SK-N-SH (cell line): Measurements from ENCODE around the gene ZFTA. TPM values are rescaled to one million over a fixed set of nuclear protein-coding genes. Genes with fewer than 3 reads are reported as not detected.

Experiments
- CTCF ChIA-PET: fragments of 300-600, 350-600 bp; formaldehyde crosslinking; extraction: SDS; loops from one replicate; lab custom pipeline; 2021; lab: Yijun Ruan, JAX
- POLR2A ChIA-PET: fragments of 350-600 bp; sonication (Branson Sonifier 250); formaldehyde crosslinking; extraction: SDS; loops from one replicate; lab custom pipeline; 2020; ENCODE audit warnings: antibody characterized with exemption, inconsistent platforms; lab: Yijun Ruan, JAX
- DNase-seq: peaks from one replicate; pipeline ENCODE4 v3.0.0; 2012
- H2AFZ ChIP-seq: fragments of 200-600 bp; sonication (generic); 2 replicates; pipeline ENCODE4 v1.8.1; 2016; ENCODE audit warnings: antibody characterized with exemption, mild to moderate bottlenecking, low read depth
- H3F3A ChIP-seq: fragments of 200-600 bp; sonication (generic); replicated peaks from 2 replicates; pipeline ENCODE3; 2016; ENCODE audit warnings: antibody characterized with exemption, mild to moderate bottlenecking; ENCODE audit not compliant: insufficient read depth
- H3K27ac ChIP-seq, 2 experiments: fragments of 200-500 bp in 1 of 2; fragments of 200-600 bp in 1 of 2; sonication (Bioruptor generic) in 1 of 2; sonication (generic), shearing (Covaris generic) in 1 of 2; 2 replicates each; pipeline versions ENCODE4 v1.5.1 to v1.6.1; 2014 to 2016; ENCODE audit warnings: low read depth in 2 of 2, inconsistent platforms in 1 of 2, low read length in 1 of 2, mild to moderate bottlenecking in 1 of 2, mixed read lengths in 1 of 2
- H3K27me3 ChIP-seq: fragments of 200-600 bp; sonication (generic), shearing (Covaris generic); 2 replicates; pipeline ENCODE4 v1.6.1; 2016; ENCODE audit warnings: mixed run types; ENCODE audit not compliant: insufficient read depth
- H3K36me3 ChIP-seq, 2 experiments: fragments of 200-500 bp in 1 of 2; fragments of 200-600 bp in 1 of 2; sonication (Bioruptor generic) in 1 of 2; sonication (generic) in 1 of 2; replicated peaks in 1 of 2; 2 replicates each; pipeline versions ENCODE3 to v1.5.1; 2014 to 2016; ENCODE audit warnings: low read length in 1 of 2, mild to moderate bottlenecking in 1 of 2; ENCODE audit not compliant: insufficient read depth in 2 of 2, control insufficient read depth in 1 of 2
- H3K4me1 ChIP-seq, 2 experiments: fragments of 200-500 bp in 1 of 2; fragments of 200-600 bp in 1 of 2; sonication (Bioruptor generic) in 1 of 2; sonication (generic), shearing (Covaris generic) in 1 of 2; 2 replicates each; pipeline versions ENCODE4 v1.5.1 to v1.6.1; 2014 to 2016; ENCODE audit warnings: low read depth in 1 of 2, low read length in 1 of 2, mixed run types in 1 of 2; ENCODE audit not compliant: insufficient read depth in 2 of 2, control insufficient read depth in 1 of 2
- H3K4me2 ChIP-seq: fragments of 200-600 bp; sonication (generic), shearing (Covaris generic); 2 replicates; pipeline ENCODE4 v1.6.1; 2017; ENCODE audit warnings: mixed run types
- H3K4me3 ChIP-seq, 2 experiments: fragments of 200-500 bp in 1 of 2; fragments of 200-600 bp in 1 of 2; sonication (Bioruptor generic) in 1 of 2; sonication (generic), shearing (Covaris generic) in 1 of 2; 2 replicates each; pipeline versions ENCODE4 v1.5.1 to v1.8.1; 2014 to 2016; ENCODE audit warnings: low read depth in 2 of 2, inconsistent platforms in 1 of 2, low read length in 1 of 2, mild to moderate bottlenecking in 1 of 2, mixed read lengths in 1 of 2, moderate library complexity in 1 of 2
- H3K79me2 ChIP-seq: fragments of 200-600 bp; sonication (generic); 2 replicates; pipeline ENCODE4 v1.8.1; 2017; ENCODE audit warnings: mild to moderate bottlenecking; ENCODE audit not compliant: insufficient read depth
- H3K9ac ChIP-seq: fragments of 200-600 bp; sonication (generic); 2 replicates; pipeline ENCODE4 v1.6.1; 2017; ENCODE audit warnings: mixed run types
- H3K9me2 ChIP-seq: fragments of 200-600 bp; sonication (generic); 2 replicates; pipeline ENCODE4 v1.6.1; 2017; ENCODE audit warnings: mixed run types
- H3K9me3 ChIP-seq: fragments of 200-600 bp; sonication (generic); 2 replicates; pipeline ENCODE4 v1.6.1; 2017; ENCODE audit warnings: mixed run types, mild to moderate bottlenecking, moderate library complexity
- H4K20me1 ChIP-seq: fragments of 200-600 bp; sonication (generic); 2 replicates; pipeline ENCODE4 v1.6.1; 2017; ENCODE audit warnings: mild to moderate bottlenecking, mixed run types; ENCODE audit not compliant: insufficient read depth
- CHD2 ChIP-seq: fragments of 150-350 bp; IDR thresholded peaks from 2 replicates; pipeline ENCODE4 v1.6.1; 2018; ENCODE audit warnings: low read length; ENCODE audit not compliant: partially characterized antibody
- EZH2phosphoT487 ChIP-seq: fragments of 200-600 bp; sonication (generic); IDR thresholded peaks from 2 replicates; pipeline ENCODE4 v1.6.1; 2017; ENCODE audit warnings: low read depth, mixed run types, mild to moderate bottlenecking, antibody characterized with exemption, moderate library complexity, borderline replicate concordance
- FOSL2 ChIP-seq: IDR thresholded peaks from 2 replicates; pipeline ENCODE4 v1.4.0; 2012; ENCODE audit warnings: low read depth, mild to moderate bottlenecking, moderate library complexity, borderline replicate concordance
- FOXJ3 ChIP-seq: sonication (generic); formaldehyde crosslinking; IDR thresholded peaks from 2 replicates; pipeline ENCODE4 v1.5.1; 2020; ENCODE audit warnings: mild to moderate bottlenecking, missing genetic modification reagents
- FOXM1 ChIP-seq: IDR thresholded peaks from 2 replicates; pipeline ENCODE4 v1.4.0; 2012; ENCODE audit warnings: low read depth, mild to moderate bottlenecking
- GABPA ChIP-seq: IDR thresholded peaks from 2 replicates; pipeline ENCODE4 v1.4.0; 2012; ENCODE audit warnings: low read depth, mild to moderate bottlenecking
- GATA2 ChIP-seq: sonication (generic); formaldehyde crosslinking; IDR thresholded peaks from 2 replicates; pipeline ENCODE4 v1.5.0; 2020; ENCODE audit warnings: mild to moderate bottlenecking, missing genetic modification reagents
- MEF2A ChIP-seq: IDR thresholded peaks from 2 replicates; pipeline ENCODE4 v1.4.0; 2012; ENCODE audit warnings: low read depth, borderline replicate concordance
- NFIC ChIP-seq: IDR thresholded peaks from 2 replicates; pipeline ENCODE4 v1.4.0; 2012; ENCODE audit warnings: borderline replicate concordance
- NRF1 ChIP-seq: IDR thresholded peaks from 2 replicates; pipeline ENCODE4 v1.6.1; 2012; ENCODE audit warnings: low read depth, mild to moderate bottlenecking, low read length
- PBX3 ChIP-seq: IDR thresholded peaks from 2 replicates; pipeline ENCODE4; 2012
- POLR2AphosphoS5 ChIP-seq: IDR thresholded peaks from 2 replicates; pipeline ENCODE4 v1.6.1; 2012; ENCODE audit warnings: low read depth, low read length
- RAD21 ChIP-seq: IDR thresholded peaks from 2 replicates; pipeline ENCODE4 v1.6.1; 2012; ENCODE audit warnings: mild to moderate bottlenecking, low read length
- RCOR1 ChIP-seq: fragments of 150-350 bp; IDR thresholded peaks from 2 replicates; pipeline ENCODE4 v1.6.1; 2017; ENCODE audit warnings: antibody characterized with exemption, low read length
- REST ChIP-seq: IDR thresholded peaks from 2 replicates; pipeline ENCODE4 v1.6.1; 2012; ENCODE audit warnings: mild to moderate bottlenecking, low read depth, low read length, moderate library complexity
- RFX5 ChIP-seq: IDR thresholded peaks from 2 replicates; pipeline ENCODE4 v1.6.1; 2012; ENCODE audit warnings: mild to moderate bottlenecking, improper control_type of control experiment, low read length
- RXRA ChIP-seq: IDR thresholded peaks from 2 replicates; pipeline ENCODE4 v1.4.0; 2012; ENCODE audit warnings: low read depth, mild to moderate bottlenecking, borderline replicate concordance
- TAF1 ChIP-seq: IDR thresholded peaks from 2 replicates; pipeline ENCODE4 v1.6.1; 2012; ENCODE audit warnings: low read depth, mild to moderate bottlenecking, low read length, moderate library complexity, borderline replicate concordance
- TCF12 ChIP-seq: IDR thresholded peaks from 2 replicates; pipeline ENCODE4 v1.4.0; 2012
- ZBTB33 ChIP-seq: IDR thresholded peaks from 2 replicates; pipeline ENCODE4 v1.4.0; 2012; ENCODE audit warnings: low read depth, borderline replicate concordance
- WGBS: methylation state at CpG from one replicate; pipeline ENCODE4 v1.1.6; 2017; ENCODE audit warnings: low lambda C conversion rate; 5-methylcytosine and 5-hydroxymethylcytosine counted together
- polyA plus RNA-seq, 3 experiments: library from polyadenylated mRNA; depleted of rRNA; stranded (reverse); fragments of >200 nt; gene quantifications; 2 replicates each; pipeline ENCODE4 v1.2.3, GENCODE V29; 2012

Gene ZFTA
- polyA plus RNA-seq, 1 of the 3 experiments (the other 2 are of a cell fraction) = 8.7 TPM

- Histone ChIP-seq H3K4me3 (no peak overlapping the region), H2AFZ (no peak overlapping the region; the same call in 1 of the 2 replicates), H4K20me1 (no peaks in the 10 kb centered on the region), H3K27me3 (no peaks in the 10 kb centered on the region), H3K9me3 (no peaks in the 10 kb centered on the region), H3K27ac (peak overlapping the region in 1 of 2 experiments; percentile 28; a peak in 2 of 4 replicates), H3K79me2 (no peaks in the 10 kb centered on the region), H3F3A (no peaks in the 10 kb centered on the region), H3K4me1 (peaks cover 0 to 13% of the 10 kb centered on the region in 2 experiments; a peak in 2 of 4 replicates), H3K9ac (no peak overlapping the region), H3K36me3 (no peaks in the 10 kb centered on the region), H3K9me2 (no peaks in the 10 kb centered on the region), H3K4me2 (peak overlapping the region; percentile 18; the same call in 1 of the 2 replicates)
- no peak for DNase-seq
- CTCF ChIA-PET = interaction anchor here (0.5 to 4.1 kb wide), 2 partner anchors 10 to 46 kb away, joined by 3 to 19 read pairs; partner anchors contain the start of gene ZFTA
- POLR2A ChIA-PET = no interaction called here
- 88% methylated on average over 2 of the region's 2 CpGs for WGBS
- TF ChIP-seq ZBTB33 (no peak), TCF12 (peak; percentile 24; the same call in 1 of the 2 replicates), RFX5 (peak; percentile 50; the same call in 1 of the 2 replicates), FOSL2 (no peak)
Observed at GRCh38 chr11:63779039-63779438, 10.5 kb upstream of the ZFTA start.

GRCh38 chr11:63775191-63775590 is 6.6 kb upstream of the ZFTA start:
- no peak for DNase-seq
- H3K27ac ChIP-seq = no peak overlapping the region
- no peak overlapping the region for H3K4me2 ChIP-seq
- H3K4me1 ChIP-seq = peaks cover under 1 to 13% of the 10 kb centered on the region in 2 experiments; a peak in 2 of 4 replicates
- no peaks in the 10 kb centered on the region for H3K27me3 ChIP-seq
- no peaks in the 10 kb centered on the region for H3K79me2 ChIP-seq
- POLR2A ChIA-PET = no interaction called here
- H3K36me3 ChIP-seq = no peaks in the 10 kb centered on the region
- H3F3A ChIP-seq = no peaks in the 10 kb centered on the region
- H4K20me1 ChIP-seq = no peaks in the 10 kb centered on the region
- H3K9me3 ChIP-seq = no peaks in the 10 kb centered on the region
- H3K4me3 ChIP-seq = no peak overlapping the region
- 95% methylated on average over 3 of the region's 3 CpGs for WGBS
- CTCF ChIA-PET = no interaction called here
- H3K9ac ChIP-seq = no peak overlapping the region
- no peak overlapping the region for H2AFZ ChIP-seq
- no peaks in the 10 kb centered on the region for H3K9me2 ChIP-seq
- no peak for TF ChIP-seq PBX3
- no peak for TF ChIP-seq EZH2phosphoT487
- TF ChIP-seq POLR2AphosphoS5 = no peak
- no peak for TF ChIP-seq FOXJ3 (CRISPR knock-in tag)
- no peak for TF ChIP-seq MEF2A
- no peak for TF ChIP-seq RFX5
- no peak for TF ChIP-seq NRF1
- no peak for TF ChIP-seq FOSL2
- TF ChIP-seq NFIC = no peak
- no peak for TF ChIP-seq TAF1
- TF ChIP-seq GATA2 = no peak
- no peak for TF ChIP-seq CHD2
- no peak for TF ChIP-seq RCOR1
- TF ChIP-seq FOXM1 = no peak
- TF ChIP-seq GABPA = no peak
- TF ChIP-seq REST = no peak
- TF ChIP-seq RXRA = no peak
- TF ChIP-seq RAD21 = no peak
